Ishikawa (cell line): Measurements from ENCODE around the gene LHFPL2.

Experiments used
- CEBPB ChIP-seq: IDR thresholded peaks from 2 replicates; pipeline ENCODE4 v1.6.1; 2012
- EGR1 ChIP-seq: IDR thresholded peaks from 2 replicates; pipeline ENCODE4 v1.6.1; 2012
- MAX ChIP-seq: IDR thresholded peaks from 2 replicates; pipeline ENCODE4 v1.6.1; 2012
- NFIC ChIP-seq: IDR thresholded peaks from 2 replicates; pipeline ENCODE4 v1.6.1; 2012
- RAD21 ChIP-seq: IDR thresholded peaks from 2 replicates; pipeline ENCODE4 v1.6.1; 2012; ENCODE audit warnings: low read depth
- TAF1 ChIP-seq: IDR thresholded peaks from 2 replicates; pipeline ENCODE4 v1.6.1; 2012; ENCODE audit warnings: low read depth, mild to moderate bottlenecking
- YY1 ChIP-seq: IDR thresholded peaks from 2 replicates; pipeline ENCODE4 v1.6.1; 2012; ENCODE audit warnings: low read depth

- no peak for TF ChIP-seq CEBPB
- no peak for TF ChIP-seq TAF1
- no peak for TF ChIP-seq MAX
- no peak for TF ChIP-seq EGR1
- TF ChIP-seq RAD21: no peak
- TF ChIP-seq NFIC: no peak
- no peak for TF ChIP-seq YY1
Measured at GRCh38 chr5:78659714-78660113, 11.1 kb upstream of the LHFPL2 start.
